Keratinocyte (primary cell): ENCODE results near the gene ROR2.

Source experiments
- EZH2 ChIP-seq: IDR thresholded peaks from one replicate; pipeline ENCODE4 v1.6.1; 2012; ENCODE audit warnings: inconsistent platforms, mild to moderate bottlenecking, low read length, moderate library complexity
- TF ChIP-seq, protein P1 (sequence below), 3 experiments: IDR thresholded peaks in 1 of 3; conservative IDR thresholded peaks in 1 of 3; optimal IDR thresholded peaks in 1 of 3; 2 replicates in 2 of 3; 3 replicates in 1 of 3; pipeline versions ENCODE3 to v1.5.1; 2011; ENCODE audit warnings: low read length in 3 of 3, mild to moderate bottlenecking in 3 of 3, moderate library complexity in 2 of 3, control low read depth in 1 of 3, inconsistent platforms in 1 of 3; ENCODE audit not compliant: insufficient read depth in 2 of 3; ENCODE audit errors: extremely low read depth in 1 of 3

DNA sequence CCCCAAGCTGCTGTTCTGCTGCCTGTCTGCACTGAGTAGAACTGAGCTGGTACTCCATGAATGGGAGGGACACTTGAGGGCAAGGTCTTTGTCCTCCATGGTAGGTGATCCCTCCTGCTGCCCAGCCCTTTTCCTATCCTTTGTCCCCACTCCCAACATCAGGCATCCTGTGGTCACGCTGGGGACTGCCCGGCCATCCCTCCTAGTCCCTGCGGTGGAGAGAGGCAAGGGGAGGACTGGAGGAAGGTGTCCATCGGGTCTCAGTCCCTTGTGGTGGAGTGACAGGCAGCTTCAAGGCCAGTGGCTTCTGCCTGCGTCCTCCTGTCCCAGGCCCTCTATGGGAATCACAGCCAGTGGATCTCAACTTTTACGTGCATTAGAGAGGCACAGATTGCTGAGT, 25.9 kb downstream of the ROR2 start:
- TF ChIP-seq, protein P1, sequence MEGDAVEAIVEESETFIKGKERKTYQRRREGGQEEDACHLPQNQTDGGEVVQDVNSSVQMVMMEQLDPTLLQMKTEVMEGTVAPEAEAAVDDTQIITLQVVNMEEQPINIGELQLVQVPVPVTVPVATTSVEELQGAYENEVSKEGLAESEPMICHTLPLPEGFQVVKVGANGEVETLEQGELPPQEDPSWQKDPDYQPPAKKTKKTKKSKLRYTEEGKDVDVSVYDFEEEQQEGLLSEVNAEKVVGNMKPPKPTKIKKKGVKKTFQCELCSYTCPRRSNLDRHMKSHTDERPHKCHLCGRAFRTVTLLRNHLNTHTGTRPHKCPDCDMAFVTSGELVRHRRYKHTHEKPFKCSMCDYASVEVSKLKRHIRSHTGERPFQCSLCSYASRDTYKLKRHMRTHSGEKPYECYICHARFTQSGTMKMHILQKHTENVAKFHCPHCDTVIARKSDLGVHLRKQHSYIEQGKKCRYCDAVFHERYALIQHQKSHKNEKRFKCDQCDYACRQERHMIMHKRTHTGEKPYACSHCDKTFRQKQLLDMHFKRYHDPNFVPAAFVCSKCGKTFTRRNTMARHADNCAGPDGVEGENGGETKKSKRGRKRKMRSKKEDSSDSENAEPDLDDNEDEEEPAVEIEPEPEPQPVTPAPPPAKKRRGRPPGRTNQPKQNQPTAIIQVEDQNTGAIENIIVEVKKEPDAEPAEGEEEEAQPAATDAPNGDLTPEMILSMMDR (optimal IDR thresholded peaks at IDR 0.05 in 1 of 3, IDR thresholded peaks at IDR 0.05 in 1 of 3, conservative IDR thresholded peaks at IDR 0.05 in 1 of 3; ENCODE audit: extremely low read depth in 1 of 3, insufficient read depth in 2 of 3, low read length in 3 of 3), result no peak
- no peak for TF ChIP-seq EZH2
